Stimulated activated CD8-positive, alpha-beta memory T cell treated with anti-CD3 and anti-CD28 coated beads, Interleukin-4, amount 100 ng/mL, for 1 hour (primary cell): ENCODE measurements around the gene IFNL3.
"Not testable (repeated sequence)": the region's sequence is repeated elsewhere in the genome, so short reads cannot be mapped to it uniquely, and the experiment has no call there.

Experiments
- DNase-seq, 2 donors: peaks; one replicate each; pipeline ENCODE4 v3.0.0-alpha.2; 2020; ENCODE audit warnings: low read depth in 2 of 2, low spot score in 1 of 2

IFNL3 gene

DNA sequence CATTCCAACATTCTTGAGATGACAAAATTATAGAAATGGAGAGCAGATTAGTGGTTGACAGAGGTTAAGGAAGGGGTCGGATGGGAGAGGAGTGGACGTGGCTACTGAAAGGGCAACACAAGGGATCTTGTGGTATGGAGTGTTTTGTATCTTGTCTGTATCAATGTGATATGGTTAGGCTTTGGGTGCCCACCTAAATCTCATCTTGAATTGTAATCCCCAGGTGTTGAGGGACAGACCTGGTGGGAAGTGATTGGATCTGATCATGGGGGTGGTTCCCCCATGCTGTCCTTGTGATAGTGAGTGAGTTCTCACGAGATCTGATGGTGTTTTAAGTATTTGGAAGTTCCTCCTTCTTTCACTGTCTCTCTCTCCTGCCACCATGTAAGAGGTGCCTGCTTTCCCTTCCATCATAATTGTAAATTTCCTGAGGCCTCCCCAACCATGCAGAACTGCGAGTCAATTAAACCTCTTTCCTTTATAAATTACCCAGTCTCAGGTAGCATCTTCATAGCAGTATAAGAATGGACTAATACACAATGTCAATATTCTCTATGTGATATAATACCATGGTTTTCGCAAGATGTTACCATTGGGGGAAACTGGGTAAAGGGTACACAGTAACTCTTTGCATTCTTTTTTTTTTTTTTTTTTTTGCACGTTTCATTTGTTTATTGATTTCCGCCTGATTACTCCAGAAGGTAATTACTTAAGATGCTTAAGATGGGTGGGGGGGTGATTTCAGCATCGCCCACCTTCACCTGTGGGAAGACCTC is 8.8 kb upstream of the IFNL3 start:
- no peak for DNase-seq

DNA sequence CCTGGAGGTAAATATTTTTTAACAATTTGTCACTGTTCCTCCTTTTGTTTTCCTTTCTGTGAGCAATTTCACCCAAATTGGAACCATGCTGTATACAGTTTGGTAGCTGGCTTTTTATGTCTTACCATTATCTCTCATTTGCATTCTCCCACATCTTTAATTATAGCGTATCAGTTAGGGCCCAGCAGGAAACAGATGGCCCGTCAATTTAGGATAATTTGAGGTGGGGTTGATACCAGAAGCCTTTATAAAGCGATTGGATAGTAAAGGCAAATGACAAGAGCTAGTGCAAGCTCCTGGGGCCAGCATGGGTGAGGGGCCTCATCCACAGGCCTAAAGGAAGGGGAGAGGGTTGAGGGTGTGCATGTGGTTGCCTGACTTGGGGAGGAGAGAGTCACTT is 7.7 kb upstream of the IFNL3 start:
- DNase-seq = no peak

DNA sequence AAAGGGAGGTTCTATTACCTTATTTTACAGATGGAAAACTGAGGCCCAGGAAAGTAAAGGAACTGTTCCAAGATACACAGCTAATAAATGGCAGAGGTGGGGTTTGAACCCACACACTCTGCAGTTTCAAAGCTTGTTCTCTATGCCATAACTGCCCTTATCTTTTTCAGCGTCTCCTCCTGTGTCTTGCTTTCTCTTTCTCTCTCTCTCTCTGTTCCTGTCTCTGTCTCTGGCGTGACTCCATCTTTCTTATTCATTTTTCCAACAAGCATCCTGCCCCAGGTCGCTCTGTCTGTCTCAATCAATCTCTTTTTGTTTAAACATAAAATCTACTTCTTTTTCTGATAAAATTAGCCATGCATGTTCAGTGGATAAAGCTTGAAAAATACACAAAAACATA is 7.0 kb upstream of the IFNL3 start:
- DNase-seq = no peak

DNA sequence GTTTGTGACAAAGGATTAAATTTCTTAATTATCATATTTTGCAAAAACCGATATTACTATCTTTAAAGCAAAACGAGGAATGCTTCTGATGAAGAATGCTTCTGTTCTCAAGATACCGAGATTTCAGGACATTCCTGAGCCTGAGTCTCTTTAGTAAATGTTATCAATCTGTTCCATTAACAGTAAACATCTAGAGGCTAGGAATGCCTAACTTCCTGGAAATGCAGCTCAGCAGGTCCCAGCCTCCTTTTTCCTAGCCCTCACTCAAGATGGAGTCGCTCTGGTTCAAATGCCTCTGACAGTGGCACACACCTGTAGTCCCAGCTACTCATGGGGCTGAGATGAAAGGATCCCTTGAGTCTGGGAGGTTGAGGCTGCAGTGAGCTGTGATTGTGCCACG is 6.3 kb upstream of the IFNL3 start:
- no peak for DNase-seq

DNA sequence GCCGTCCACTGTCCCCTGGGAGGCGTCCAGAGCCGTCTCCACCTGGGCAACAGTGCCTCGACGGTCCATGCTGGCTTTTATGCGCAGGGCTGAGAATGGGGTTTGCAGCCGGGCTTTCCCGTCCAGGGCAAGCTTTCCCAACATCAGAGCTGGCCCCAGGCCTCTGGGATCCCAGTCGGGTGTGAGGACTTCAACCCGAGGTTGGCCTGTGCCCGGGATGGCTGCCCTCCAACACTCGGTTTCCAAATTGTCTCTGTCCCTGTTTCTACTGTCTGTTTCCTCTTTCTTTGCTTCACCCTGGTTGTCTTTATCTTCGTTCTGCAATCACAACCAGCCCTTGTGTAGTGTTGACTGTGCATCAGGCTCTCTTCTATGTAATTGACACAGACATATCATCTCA is 4.0 kb upstream of the IFNL3 start, which contains the start of gene IFNL4:
Gene IFNL4 (minus strand): TSS at position 51 of the 400 bp plus-strand sequence.
- no peak for DNase-seq

DNA sequence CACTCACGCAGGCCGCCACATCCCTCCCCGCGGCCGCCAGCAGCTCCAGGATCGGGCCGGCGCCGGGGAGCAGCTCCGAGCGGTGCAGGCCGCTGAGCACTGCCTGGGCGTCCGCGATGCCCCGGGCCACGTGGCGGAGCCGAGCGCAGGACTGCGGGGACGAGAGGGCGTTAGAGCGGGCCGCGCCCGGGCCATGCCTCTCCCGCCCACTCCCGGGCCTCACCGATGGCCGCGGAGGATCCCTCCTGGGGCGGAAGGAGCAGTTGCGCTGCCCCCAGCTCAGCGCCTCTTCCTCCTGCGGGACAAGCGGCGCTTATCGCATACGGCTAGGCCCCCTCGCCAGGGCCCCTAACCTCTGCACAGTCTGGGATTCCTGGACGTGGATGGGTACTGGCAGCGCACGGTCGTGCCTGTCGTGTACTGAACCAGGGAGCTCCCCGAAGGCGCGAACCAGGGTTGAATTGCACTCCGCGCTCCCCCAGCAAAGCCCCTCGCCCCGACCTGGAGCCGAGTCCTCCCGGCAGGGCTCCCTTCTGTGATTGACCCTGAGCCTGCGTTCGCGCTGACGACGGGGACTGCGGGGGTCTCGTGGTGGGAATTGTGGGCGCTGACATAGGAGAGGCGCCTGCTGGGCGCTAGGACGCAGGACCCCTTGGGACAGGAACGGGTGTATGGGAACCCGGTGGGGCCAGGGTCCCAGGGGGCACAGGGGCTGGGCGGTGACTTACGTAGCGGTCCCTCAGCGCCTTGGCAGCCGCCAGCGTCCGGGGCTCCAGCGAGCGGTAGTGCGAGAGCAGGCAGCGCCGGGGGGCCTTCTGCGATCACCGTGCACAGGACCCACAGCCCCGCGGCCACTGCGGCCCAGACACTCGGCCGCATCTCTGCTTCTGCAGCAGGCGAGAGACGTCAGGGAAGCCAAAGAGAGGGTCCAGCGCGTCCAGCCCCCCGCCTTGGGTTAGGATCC is 3.2 kb upstream of the IFNL3 start:
- no peak for DNase-seq

DNA sequence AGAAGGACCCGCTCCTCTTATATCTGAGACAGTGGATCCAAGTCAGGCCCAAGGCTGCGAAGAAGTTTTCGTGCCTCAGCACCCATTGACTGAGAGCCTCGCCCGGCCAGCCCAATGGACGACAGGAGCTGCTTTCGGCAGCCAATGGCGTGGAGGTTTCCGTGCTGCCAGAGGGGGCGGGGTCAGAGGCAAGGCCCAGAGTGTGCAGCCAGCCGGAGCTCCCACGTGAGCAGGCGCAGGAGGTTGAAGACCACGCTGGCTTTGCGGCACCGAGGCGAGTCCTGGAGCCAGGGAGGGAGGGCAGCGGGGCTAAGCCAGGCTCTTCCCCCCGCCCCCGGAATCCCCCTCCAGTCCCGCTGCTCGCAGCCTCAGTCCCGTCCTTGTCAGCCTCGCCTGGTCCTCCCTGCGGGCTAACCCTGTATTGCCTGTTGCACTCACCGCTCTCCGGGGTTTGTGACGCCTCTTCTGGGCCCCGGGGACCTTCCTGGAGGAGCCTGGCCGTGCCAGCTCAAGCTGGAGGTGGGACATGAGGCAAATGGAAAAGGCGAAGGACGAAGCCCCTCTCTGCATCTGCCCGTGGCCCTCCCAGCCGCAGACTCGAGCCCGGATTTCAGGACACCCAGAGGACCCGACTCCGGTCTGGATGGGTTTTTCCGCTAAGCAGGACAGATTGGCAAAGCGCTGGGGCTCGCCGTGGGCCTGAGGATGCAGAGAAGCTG is 2.3 kb upstream of the IFNL3 start:
- no peak for DNase-seq

DNA sequence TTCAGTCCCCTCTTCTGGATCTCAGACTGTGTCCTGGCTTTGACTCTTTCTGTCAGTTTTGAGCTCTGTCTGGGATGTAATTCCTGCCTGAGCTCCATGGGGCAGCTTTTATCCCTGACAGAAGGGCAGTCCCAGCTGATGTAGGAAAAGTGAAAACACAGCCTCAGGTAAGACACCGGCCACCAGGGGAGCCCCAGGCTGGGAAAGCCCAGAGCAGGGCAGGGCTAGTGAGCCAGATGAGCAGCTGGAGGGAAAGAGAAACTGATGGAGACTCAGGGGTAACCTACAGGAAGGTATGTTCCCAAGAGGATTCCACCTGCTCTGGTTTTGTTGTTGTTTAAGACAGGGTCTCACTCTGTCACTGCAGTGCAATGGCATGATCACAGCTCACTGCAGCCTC is 360 bp upstream of the IFNL3 start:
- DNase-seq = not testable (repeated sequence)

DNA sequence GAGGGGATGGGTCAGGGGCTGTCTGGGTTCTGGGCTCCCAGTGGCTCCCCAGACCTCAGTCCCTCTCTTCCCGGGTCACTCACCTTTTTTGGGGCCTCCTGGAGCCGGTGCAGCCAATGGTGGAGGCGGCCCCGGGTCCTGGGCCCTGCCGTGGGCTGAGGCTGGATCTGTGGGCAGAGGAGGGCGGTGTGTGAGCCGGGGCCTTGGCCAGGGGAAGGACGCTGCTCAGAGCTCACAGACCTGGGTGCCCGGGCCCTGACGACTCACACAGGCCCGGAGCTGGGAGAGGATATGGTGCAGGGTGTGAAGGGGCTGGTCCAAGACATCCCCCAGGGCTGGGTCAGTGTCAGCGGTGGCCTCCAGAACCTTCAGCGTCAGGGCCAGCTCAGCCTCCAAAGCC is 1.1 kb downstream of the IFNL3 start:
- DNase-seq = not testable (repeated sequence)

DNA sequence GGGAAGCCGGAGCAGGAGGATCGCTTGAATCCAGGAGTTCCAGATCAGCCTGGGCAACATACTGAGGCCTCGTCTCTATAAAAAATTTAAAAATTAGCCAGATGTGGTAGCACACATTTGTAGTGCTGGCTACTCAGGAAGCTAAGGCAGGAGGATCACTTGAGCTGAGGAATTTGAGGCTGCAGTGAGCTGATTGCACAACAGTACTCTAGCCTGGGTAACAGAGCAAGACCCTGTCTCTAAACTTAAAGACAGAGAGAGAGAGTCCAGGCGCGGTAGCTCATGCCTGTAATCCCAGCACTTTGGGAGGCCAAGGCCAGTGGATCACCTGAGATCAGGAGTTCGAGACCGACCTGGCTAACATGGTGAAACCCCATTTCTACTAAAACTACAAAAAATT is 4.4 kb downstream of the IFNL3 start:
- no peak for DNase-seq

DNA sequence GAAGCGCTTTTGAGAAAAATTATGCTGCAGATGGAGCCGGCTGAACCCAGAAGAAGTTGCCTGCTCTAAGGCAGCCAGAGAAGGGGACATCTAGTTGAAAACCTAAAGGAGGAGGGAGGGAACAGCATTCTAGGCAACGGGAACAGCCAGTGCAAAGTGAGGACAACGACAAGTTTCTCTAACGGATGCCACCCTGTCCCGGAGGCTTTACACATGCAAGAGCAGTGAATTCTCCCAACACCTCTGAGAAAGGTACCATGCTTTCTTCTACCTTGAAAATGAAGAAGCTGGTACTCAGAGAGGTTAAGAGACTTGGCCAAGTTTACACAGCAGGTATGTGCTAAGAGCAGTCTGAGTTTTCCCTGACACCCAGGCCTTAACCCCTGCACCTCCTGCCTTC is 5.9 kb downstream of the IFNL3 start:
- no peak for DNase-seq

DNA sequence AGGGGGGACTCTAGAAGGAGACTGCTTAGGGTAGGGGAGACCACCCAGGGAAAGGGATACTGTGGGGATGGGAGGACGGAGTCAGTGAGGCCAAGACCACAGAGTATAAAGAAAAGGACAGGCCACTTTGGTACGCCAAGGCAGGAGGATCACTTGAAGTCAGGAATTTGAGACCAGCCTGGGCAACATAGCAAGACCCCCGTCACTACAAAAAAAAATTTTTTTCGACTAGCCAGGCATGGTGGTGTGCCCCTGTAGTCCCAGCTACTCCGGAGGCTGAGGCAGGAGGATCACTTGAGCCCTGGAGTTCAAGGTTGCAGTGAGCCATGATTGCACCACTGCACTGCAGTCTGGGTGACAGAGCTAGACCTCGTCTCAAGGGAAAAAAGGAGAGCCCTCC is 6.6 kb downstream of the IFNL3 start:
- no peak for DNase-seq

DNA sequence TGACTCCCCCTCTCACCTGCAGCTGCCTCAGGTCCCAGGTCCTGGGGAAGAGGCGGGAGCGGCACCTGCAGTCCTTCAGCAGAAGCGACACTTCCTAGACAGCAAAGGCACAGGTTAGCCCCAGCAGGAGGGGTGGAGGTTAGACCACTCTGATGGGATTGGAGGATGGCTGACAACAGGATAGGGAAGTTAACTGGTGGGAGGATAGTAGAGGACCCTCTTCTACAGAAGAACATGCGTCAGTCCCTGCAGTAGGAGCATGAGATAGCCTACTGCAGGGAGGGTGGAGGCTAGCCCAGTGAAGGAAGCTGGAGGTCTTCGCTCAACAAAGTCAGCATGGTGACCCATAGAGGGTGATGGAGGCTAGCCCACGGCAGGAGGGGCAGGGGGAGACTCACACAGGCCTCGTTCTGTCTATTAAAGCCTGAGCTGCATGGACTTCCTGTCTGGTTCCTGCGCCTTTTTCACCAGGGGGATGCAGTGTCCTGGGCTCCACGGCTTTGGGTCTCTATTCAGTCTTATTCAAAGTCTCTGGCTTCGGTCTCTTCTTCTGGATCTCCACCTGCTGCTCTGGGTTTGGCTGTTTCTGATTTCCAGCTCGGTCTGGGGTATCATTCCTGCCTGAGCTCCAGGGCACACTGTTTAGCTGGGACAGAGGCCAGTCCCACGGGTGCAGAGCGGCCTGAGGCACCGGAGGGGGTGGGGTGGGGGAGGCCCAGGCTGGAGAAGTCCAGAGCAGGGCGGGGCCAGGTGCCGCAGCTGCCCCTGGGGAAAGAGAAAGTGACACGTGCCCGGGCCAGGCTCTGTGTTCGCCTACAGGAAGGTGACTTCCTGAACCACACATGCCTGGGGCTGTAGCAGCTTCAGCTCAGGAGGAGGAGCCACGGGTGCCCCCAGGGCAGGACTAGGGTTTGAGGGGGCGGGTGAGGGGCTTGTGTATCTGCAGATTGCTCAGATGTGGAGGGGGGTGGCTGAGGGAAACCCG is 7.3 kb downstream of the IFNL3 start:
- no peak for DNase-seq

DNA sequence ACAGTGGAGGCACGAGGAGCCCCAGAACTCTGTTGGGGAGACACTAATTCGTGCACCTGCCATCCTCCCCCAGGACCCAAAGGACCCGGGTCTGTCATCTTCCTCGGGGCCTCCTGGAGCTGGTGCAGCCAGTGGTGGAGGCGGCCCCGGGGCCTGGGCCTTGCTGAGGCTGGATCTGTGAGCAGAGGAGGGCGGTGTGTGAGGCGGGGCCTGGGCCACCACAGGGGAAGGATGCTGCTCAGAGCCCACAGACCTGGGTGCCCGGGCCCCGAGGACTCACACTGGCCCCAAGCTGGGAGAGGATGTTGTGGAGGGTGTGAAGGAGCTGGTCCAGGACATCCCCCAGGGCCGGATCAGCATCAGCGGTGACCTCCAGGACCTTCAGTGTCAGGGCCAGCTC is 8.3 kb downstream of the IFNL3 start:
- peak; percentile 10 to 17 for DNase-seq

DNA sequence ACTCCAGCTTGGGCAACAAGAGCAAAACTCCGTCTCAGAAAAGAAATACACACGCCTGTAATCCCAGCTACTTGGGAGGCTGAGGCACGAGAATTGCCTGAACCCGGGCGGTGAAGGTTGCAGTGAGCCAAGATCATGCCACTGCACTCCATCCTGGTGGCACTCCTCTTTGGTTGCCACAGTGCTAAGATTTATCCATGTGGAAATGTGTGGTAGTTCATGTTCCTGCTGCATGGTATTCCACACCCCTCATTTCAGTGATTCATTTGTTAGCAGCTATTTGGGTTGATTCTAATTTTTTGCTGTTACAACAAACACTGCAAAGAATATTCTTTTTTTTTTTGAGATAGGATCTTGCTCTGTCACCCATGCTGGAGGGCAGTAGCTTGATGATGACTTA is 12.1 kb downstream of the IFNL3 start:
- no peak for DNase-seq

DNA sequence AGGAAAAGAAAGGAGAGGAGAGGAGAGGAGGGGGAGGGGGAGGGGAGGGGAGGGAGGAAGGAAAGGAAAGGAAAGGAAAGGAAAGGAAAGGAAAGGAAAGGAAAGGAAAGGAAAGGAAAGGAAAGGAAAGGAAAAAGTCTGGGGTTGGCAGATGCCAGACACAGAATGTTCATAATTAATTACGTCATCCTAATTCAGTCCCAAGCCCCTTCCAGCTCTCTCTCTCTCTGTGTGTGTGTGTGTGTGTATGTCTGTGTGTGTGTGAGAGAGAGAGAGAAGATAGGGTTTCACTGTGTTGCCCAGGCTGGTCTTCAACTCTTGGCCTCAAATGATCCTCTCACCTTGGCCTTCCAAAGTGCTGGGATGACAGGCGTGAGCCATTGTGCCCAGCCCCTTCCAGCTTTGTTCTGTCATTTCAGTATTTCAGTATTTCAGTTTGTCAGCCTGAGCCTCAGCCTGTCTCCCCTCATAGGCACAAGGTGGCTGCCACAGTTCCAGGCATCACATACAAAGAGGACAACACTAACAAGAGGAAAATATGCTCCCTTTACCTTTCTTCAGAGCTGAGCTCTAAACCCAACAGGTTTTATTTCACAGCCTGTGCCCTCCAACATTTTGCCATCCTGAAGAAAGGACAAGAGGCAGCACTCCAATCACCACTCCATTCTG is 14.6 kb downstream of the IFNL3 start:
- DNase-seq = no peak

DNA sequence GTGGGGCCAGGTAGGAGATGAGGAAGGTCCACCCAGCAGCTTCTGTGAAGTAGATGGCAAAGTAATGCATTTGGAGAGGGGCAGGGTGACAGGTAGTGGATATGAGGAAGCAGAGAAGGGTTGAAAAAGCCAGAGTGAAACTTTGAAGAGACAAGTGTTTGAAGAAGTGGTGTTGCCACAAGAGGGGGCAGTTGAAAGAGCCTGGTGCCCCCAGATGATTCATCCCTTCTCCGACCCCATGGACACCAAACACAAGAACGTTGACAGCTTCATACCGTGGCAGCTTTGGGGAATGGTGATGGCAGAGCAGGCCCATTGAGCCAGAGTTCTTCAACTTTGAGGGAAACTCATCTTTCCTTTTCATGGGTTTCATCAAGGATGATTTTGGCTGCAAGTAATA is 19.9 kb downstream of the IFNL3 start:
- DNase-seq = no peak

DNA sequence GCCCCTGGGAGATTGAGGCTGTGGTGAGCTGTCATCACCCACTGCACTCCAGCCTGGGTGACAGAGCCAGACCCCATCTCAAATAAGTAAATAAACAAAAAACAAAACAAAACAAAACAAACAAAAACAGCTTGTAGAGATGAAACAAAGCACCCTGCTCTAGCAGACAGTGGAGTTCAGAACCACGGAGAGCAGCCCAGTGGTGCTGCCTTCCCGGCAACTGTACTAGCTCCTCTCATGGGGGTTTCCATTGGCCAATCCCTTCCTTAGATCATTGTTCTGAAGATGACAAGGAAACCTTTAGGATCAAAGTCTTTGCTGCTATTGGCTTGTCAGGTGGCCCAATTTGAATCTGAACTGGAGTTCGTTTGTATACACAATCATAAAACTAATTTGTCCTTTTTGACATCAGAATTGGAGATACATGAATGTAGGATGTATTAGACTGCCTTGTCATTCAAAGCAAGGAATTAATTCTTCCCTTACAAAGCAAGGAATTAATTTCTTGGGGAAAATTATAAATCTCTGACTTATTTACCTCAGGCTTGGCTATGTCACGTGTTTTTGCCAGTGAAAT is 21.0 kb downstream of the IFNL3 start:
- DNase-seq = no peak

DNA sequence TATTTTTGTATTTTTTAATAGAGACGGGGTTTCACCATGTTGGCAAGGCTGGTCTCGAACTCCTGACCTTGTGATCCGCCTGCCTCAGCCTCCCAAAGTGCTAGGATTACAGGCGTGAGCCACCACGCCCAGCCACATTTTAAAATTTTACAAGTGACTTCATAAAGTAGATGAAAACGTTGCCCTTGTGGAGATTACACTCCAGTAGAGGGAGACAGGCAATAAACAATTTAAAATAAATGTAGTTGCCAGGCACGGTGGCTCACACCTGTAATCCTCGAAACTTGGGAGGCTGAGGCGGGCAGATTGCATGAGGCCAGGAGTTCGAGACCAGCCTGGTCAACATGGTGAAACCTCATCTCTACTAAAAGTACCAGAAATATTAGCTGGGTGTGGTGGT is 25.7 kb downstream of the IFNL3 start:
- not testable (repeated sequence) for DNase-seq
